Embryonic facial prominence (tissue), 1 donor: ENCODE data around the gene SLC35D1.

ENCODE experiments used
- DNase-seq: peaks from one replicate; pipeline ENCODE4 v3.0.0-alpha.2; 2016; ENCODE audit errors: extremely low spot score

SLC35D1 gene

GRCh38 chr1:67044631-67045270, 9.2 kb downstream of the SLC35D1 start:
- DNase-seq, result no peak

- DNase-seq, result no peak
These were observed 10.6 kb downstream of the SLC35D1 start for GRCh38 chr1:67043366-67043765.

DNA sequence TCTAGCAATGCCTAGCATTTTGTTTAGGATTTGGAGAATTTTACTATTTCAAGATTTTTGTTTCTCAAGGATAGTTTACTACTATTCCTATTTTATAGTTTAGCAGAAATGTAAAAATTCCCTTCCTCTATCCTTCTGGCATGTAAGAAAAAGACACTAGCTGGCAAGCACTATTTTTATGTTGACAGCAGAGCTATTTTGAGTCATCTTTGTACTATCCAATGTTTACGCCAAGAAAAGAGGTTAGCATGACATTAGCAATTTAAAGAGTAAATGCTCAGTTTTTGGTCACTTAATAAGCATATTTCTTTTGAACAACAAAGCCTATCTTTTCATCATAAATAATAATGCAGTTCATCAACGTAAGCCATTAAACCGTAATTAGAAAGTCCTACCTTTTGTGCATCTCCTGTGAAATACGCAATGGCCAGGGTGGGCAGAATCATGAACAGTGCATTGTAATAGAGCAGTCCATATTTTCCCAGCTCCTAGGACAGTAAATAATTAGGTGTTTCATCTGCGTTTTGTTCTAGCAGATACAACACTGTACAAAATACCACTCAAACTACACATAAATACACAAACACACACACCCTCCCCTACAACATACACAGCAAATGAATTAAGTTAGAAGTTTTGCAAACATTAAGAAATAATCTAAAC, 12.0 kb downstream of the SLC35D1 start:
- DNase-seq, result no peak

DNA sequence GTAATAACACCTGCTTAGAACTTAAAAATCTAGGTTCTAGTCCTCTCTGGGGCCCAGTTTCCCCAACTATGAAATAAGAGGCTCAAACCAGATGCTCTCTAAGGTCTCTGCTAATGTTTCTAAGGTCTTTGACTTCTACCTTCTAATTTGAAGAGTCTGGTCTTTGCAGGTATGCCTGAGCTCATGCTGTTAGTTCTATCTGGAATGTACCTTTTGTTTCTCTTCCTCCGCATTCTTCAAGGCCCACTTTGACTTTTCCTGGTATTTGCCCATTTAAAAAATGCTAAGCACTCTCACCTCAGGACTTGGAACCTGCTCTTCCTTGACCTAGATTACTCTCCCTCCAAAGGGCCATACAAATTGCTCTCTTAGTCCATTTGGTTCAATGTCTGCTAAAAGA, 13.5 kb downstream of the SLC35D1 start:
- no peak for DNase-seq

DNA sequence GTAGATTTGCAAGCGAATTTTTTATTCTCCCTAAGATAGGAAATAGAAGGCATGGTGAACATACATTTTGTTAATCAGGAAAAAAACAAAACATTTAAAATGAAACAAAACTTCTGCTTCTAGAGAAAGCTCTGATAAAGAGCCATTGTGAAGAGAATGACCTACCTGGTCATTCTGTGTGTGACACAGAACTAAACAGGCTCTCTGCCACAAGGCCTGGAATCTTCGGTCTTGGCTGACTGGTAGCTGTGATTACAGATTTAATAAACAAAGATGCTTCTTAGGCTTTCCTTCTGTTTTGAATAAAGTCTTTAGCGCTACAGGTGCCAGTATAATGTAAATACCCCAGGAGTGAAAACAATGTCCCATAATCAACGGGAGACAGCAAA, 22.1 kb downstream of the SLC35D1 start:
- no peak for DNase-seq

- no peak for DNase-seq
These were observed 22.7 kb downstream of the SLC35D1 start for GRCh38 chr1:67031121-67031858.

DNA sequence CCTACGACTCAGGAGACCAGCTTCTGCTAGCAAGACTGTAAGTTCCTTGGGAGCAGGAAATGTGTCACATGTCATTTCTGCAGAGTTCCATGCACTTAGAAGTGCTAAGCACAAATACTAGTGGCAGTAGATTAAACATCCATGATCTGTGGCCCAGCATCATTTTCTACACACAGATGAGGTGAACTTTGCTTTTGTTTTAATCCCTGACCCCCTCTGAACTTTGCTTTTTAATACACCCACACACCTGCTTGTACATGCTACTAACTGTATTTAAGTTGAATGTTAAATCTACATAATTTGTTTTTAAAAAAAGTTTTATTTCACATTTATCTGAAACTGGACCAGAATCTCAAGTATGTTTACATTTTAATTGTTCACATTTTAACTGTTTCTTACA, 24.5 kb downstream of the SLC35D1 start:
- no peak for DNase-seq

- DNase-seq, result no peak
These were observed 33.2 kb downstream of the SLC35D1 start for GRCh38 chr1:67020765-67021164.

- DNase-seq, result no peak
These were observed 33.6 kb downstream of the SLC35D1 start for GRCh38 chr1:67020304-67020703.

GRCh38 chr1:67019600-67020136, 34.3 kb downstream of the SLC35D1 start:
- DNase-seq, result no peak

- no peak for DNase-seq
These were observed 34.8 kb downstream of the SLC35D1 start for GRCh38 chr1:67019121-67019520.

- DNase-seq, result no peak
These were observed 35.4 kb downstream of the SLC35D1 start for GRCh38 chr1:67018574-67018973.

DNA sequence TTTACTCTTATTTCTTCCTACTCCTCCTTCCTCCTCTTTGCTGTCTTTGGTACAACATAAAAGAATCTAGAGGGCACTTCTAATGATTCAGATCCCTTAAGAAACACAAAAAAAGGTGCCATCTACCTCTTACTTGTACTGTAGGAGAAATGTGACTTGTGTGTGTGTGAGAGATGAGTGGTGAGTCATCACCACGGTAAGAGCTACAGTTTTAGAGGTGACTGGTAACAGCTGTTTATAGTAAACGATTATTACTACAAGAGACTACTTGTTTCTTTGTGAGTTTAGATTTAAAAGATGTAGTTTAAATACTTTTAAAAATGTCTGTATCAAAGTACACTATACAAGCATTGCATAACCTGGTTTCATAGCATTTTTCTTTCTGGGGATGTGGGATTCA, 40.4 kb downstream of the SLC35D1 start:
- DNase-seq, result no peak

DNA sequence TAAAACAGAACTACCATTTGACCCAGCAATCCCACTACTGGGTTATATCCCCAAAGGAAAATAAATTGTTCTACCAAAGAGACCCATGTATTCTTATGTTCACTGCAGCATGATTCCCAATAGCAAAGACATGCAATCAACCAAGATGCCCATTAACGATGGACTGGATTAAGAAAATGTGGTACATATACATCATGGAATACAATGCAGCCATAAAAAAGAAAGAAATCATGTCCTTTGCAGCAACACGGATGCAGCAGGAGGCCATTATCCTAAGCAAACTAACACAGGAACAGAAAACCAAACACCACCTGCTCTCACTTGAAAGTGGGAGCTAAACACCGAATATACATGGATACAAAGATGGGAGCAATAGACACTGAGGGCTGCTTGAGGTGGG, 44.2 kb downstream of the SLC35D1 start:
- DNase-seq, result no peak

GRCh38 chr1:67005068-67005467, 48.9 kb downstream of the SLC35D1 start:
- DNase-seq, result no peak

DNA sequence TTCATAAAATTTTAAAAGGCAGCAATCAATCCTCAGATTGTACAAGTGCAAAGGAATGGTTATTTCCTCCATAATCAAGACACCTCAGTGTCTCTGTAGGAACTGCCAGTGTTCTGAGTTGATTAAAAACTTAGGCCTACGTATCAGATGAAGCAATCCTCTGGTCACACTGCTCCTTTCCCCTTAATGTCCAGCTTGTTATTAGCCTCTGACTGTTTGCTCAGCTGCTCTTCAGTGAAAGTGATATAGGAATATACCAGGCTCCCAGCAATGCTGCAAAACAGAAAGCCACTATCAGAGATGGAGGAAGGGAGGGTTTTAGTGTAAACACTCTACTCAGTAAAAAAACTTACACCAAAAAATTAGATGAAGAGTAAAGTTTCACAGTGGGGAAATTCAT, 49.8 kb downstream of the SLC35D1 start:
- DNase-seq, result no peak

- no peak for DNase-seq
These were observed 52.1 kb downstream of the SLC35D1 start for GRCh38 chr1:67001682-67002425.

DNA sequence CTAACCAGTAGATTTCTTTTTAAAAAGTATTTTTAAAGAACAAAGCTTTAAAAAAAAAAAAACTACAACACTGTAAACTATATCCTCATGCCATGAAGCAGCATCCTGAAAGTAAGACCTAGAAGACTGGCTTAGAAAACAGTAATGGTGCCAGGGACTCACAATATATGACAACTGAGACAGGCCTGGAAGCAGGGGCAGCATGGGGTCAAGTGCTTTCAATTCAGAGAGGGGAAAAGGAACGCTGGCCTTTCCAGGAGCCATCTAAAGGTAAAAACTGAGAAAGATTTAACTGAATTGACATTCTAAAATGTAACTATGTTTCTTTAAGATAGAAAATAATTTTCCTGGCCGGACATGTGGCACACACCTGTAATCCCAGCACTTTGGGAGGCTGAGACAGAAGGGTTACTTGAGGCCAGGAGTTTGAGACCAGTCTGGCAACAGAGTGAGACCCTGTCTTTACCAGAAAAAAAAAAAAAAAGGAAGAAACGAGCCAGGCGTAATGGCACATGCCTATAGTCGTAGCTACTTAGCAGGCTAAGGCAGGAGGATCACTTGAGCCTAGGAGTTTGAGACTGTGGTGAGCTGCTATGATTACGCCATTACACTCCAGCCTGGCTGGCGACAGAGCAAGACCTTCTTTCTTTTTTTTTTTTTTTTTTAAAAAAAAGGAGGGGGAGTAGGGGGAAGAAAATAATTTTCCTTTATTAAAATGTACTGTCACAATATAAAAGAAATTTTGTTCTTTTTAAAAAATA, 54.1 kb downstream of the SLC35D1 start:
- DNase-seq, result no peak

DNA sequence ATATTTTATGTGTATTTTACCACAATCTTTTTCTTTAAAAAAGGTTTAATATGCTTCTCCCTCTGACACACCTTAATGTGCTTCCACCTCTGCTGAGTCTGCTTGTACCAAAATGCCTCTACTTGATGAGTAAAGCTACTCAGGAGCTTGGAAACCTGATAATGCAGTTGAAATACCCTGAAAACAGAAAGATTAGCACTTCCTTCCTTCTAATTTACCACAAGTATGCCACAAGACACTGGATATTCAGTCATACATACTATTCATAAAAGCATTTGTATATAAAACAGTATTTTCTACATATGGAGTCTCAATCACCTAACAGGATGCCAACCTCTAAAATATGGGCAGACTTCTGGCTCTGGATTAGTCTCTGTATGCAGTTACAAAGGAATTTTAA, 55.0 kb downstream of the SLC35D1 start:
- no peak for DNase-seq

- peak; percentile 51 for DNase-seq
These were observed 57.8 kb downstream of the SLC35D1 start for GRCh38 chr1:66996018-66996682.

DNA sequence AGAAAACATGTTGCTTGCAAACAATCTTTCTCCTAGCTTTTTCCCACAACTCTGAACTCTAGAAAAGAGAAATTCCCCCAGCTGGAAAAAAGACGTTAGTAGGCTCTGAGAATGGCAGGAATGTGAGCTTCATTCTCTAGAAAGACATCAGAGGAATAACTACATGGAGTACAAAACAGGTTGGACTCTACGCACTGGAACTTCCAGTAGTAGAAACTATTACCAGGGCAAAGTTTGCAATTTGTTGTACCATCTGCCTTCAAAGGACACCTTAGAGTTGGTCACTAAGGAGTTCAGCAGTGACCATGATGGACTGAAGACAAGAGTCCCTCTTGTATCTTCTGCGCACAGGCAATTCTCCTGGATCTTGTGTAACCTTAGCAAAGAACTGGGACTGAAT, 60.9 kb downstream of the SLC35D1 start:
- no peak for DNase-seq
